OCI-LY7 (cell line): ENCODE data around the gene PCBP3. TPM values are rescaled to one million over a fixed set of nuclear protein-coding genes. Genes with fewer than 3 reads are reported as not detected.

Source experiments
- BruUV-seq: library from RNA; stranded (reverse); fragments of 400-500 nt; replicated peaks from 2 replicates; lab custom pipeline; 2021; lab: Mats Ljungman, UMichigan
- CTCF ChIA-PET: fragments of 300-600 bp; sonication (Branson Sonifier 250); formaldehyde crosslinking; loops from one replicate; lab custom pipeline; 2022; ENCODE audit warnings: antibody characterized with exemption; ENCODE audit not compliant: unreplicated experiment; lab: Charles Lee
- POLR2A ChIA-PET: fragments of 300-600 bp; sonication (Branson Sonifier 250); formaldehyde crosslinking; loops from one replicate; lab custom pipeline; 2022; ENCODE audit warnings: antibody characterized with exemption; lab: Charles Lee
- DNase-seq: peaks from one replicate; pipeline ENCODE4 v3.0.0-alpha.2; 2015; ENCODE audit warnings: low spot score
- H2AFZ ChIP-seq: fragments of 200-600 bp; sonication (generic), shearing (Covaris generic); 2 replicates; pipeline ENCODE4 v1.6.1; 2014; ENCODE audit warnings: mild to moderate bottlenecking, antibody characterized with exemption, low read length, moderate library complexity
- H3K27ac ChIP-seq: fragments of 200-600 bp; sonication (generic); 2 replicates; pipeline ENCODE4 v1.5.1; 2014; ENCODE audit warnings: mixed run types, low read depth, mild to moderate bottlenecking, moderate library complexity, low read length, inconsistent platforms; ENCODE audit not compliant: poor library complexity, severe bottlenecking
- H3K36me3 ChIP-seq: fragments of 200-600 bp; sonication (generic); 2 replicates; pipeline ENCODE4 v1.6.1; 2014; ENCODE audit warnings: mild to moderate bottlenecking, antibody characterized with exemption, low read length, moderate library complexity, mixed read lengths; ENCODE audit not compliant: insufficient read depth
- H3K4me1 ChIP-seq: fragments of 200-600 bp; sonication (generic); 2 replicates; pipeline ENCODE4 v1.5.1; 2014; ENCODE audit warnings: mild to moderate bottlenecking, low read length; ENCODE audit not compliant: insufficient read depth, poor library complexity, severe bottlenecking
- H3K4me2 ChIP-seq: fragments of 200-600 bp; sonication (generic); 2 replicates; pipeline ENCODE4 v1.6.1; 2014; ENCODE audit warnings: mild to moderate bottlenecking, low read length
- H3K4me3 ChIP-seq: fragments of 200-600 bp; sonication (generic); 2 replicates; pipeline ENCODE4 v1.5.1; 2014; ENCODE audit warnings: mild to moderate bottlenecking, low read depth, low read length; ENCODE audit not compliant: poor library complexity, severe bottlenecking
- H3K79me2 ChIP-seq: fragments of 200-600 bp; sonication (generic); 2 replicates; pipeline ENCODE4 v1.6.1; 2016; ENCODE audit warnings: low read depth, mild to moderate bottlenecking, low read length, moderate library complexity, mixed read lengths; ENCODE audit not compliant: insufficient read depth
- H3K9me2 ChIP-seq: fragments of 200-600 bp; sonication (generic); 2 replicates; pipeline ENCODE4 v1.6.1; 2016; ENCODE audit warnings: mild to moderate bottlenecking, low read length, mixed read lengths; ENCODE audit not compliant: insufficient read depth
- H3K9me3 ChIP-seq: fragments of 200-600 bp; sonication (generic); 2 replicates; pipeline ENCODE4 v1.6.1; 2014; ENCODE audit warnings: mild to moderate bottlenecking, mixed run types, low read length, mixed read lengths
- H4K20me1 ChIP-seq: fragments of 200-600 bp; sonication (generic); 2 replicates; pipeline ENCODE4 v1.6.1; 2014; ENCODE audit warnings: mild to moderate bottlenecking, antibody characterized with exemption, low read length, moderate library complexity, mixed read lengths; ENCODE audit not compliant: insufficient read depth
- CTCF ChIP-seq: fragments of 200-600 bp; sonication (generic); conservative IDR thresholded peaks from 2 replicates; pipeline ENCODE4 v1.5.1; 2014; ENCODE audit warnings: mild to moderate bottlenecking, antibody characterized with exemption, low read length, moderate library complexity, mixed read lengths
- EZH2phosphoT487 ChIP-seq: fragments of 200-600 bp; sonication (generic); IDR thresholded peaks from 2 replicates; pipeline ENCODE4 v1.6.1; 2018; ENCODE audit warnings: low read depth, borderline replicate concordance, mild to moderate bottlenecking, mixed run types, antibody characterized with exemption, low read length, moderate library complexity, mixed read lengths
- intact Hi-C: fragments of 100-400 bp; cut with micrococcal nuclease; formaldehyde crosslinking; loops from one replicate; pipeline ENCODE4 v1.10.0; 2022; ENCODE audit not compliant: unreplicated experiment
- total RNA-seq, 2 experiments: library from RNA; depleted of rRNA in 1 of 2; stranded (reverse); fragments of >200 nt in 1 of 2; shearing (Covaris generic) in 1 of 2; gene quantifications; 2 replicates each; pipeline ENCODE4 v1.2.3, GENCODE V29; 2014 to 2022

Gene PCBP3
- total RNA-seq, 2 experiments from 2014 or later: 0.61 TPM; not detected in 1

DNA sequence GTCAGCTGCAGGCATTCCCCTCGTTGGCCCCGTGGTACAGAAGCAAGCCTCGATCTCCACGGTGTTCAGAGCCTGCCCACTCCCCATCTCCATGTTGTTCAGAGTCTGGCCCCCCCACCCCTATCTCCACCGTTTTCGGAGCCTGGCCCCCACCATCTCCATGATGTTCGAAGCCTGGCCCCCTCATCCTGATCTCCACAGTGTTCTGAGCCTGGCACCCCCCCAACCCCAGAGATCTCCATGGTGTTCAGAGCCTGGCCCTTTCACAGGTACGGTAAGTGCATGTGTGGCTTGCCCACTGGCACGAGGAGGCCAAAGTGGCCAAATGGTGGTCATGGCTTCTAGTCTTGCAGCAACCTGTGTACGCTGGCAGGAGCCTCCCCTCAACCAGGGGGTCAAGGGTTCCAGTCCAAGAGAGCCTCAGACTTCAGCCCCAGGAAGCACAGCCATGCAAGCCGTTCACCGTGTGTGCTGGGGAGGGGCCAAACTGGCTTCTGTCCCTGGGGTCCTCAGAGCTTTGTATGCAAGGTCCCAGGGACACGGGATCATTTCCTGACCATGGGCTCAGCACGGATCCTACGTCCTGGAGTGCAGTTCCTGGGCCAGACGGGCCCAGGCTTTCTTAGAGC lies 13.3 kb upstream of the PCBP3 start:
- CTCF ChIA-PET: no interaction called here
- no TSS peak for BruUV-seq
- DNase-seq: no peak

DNA sequence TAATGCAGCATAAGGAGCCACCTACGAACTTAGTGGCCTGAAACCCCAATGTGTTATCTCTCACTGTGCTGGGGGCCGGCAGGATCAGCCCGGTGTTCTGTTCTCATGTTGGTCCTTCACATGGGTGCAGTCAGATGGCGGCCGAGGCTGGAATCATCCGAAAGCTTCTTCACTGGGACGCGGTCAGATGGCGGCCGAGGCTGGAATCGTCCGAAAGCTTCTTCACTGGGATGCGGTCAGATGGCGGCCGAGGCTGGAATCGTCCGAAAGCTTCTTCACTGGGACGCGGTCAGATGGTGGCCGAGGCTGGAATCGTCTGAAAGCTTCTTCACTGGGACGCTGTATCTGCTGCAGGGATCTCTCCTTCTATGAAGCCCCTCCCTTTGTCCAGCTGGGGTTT lies 12.6 kb upstream of the PCBP3 start:
- H2AFZ ChIP-seq: no peak overlapping the region
- H4K20me1 ChIP-seq: no peaks in the 10 kb centered on the region
- H3K9me2 ChIP-seq: no peaks in the 10 kb centered on the region
- no peak for DNase-seq
- H3K4me3 ChIP-seq: no peak overlapping the region
- H3K36me3 ChIP-seq: no peaks in the 10 kb centered on the region
- no TSS peak for BruUV-seq
- TF ChIP-seq CTCF: no peak
- no peak for TF ChIP-seq EZH2phosphoT487
- CTCF ChIA-PET: no interaction called here
- no peak overlapping the region for H3K27ac ChIP-seq
- intact Hi-C loops: no loop called here
- H3K9me3 ChIP-seq: peaks cover 5% of the 10 kb centered on the region; the same call in 1 of the 2 replicates
- no peak overlapping the region for H3K4me2 ChIP-seq
- POLR2A ChIA-PET: no interaction called here
- no peaks in the 10 kb centered on the region for H3K79me2 ChIP-seq
- peaks cover 34% of the 10 kb centered on the region for H3K4me1 ChIP-seq

More for the DNA sequence above, 13.3 kb upstream of the PCBP3 start:
- Histone ChIP-seq H3K4me2 (no peak overlapping the region), H3K9me3 (no peaks in the 10 kb centered on the region; the same call in 1 of the 2 replicates), H3K27ac (no peak overlapping the region), H3K9me2 (no peaks in the 10 kb centered on the region), H2AFZ (no peak overlapping the region), H4K20me1 (no peaks in the 10 kb centered on the region), H3K79me2 (no peaks in the 10 kb centered on the region), H3K36me3 (no peaks in the 10 kb centered on the region), H3K4me1 (peaks cover 31% of the 10 kb centered on the region), H3K4me3 (no peak overlapping the region)
- intact Hi-C loops: no loop called here
- no peak for TF ChIP-seq CTCF
- no peak for TF ChIP-seq EZH2phosphoT487
- POLR2A ChIA-PET: no interaction called here

DNA sequence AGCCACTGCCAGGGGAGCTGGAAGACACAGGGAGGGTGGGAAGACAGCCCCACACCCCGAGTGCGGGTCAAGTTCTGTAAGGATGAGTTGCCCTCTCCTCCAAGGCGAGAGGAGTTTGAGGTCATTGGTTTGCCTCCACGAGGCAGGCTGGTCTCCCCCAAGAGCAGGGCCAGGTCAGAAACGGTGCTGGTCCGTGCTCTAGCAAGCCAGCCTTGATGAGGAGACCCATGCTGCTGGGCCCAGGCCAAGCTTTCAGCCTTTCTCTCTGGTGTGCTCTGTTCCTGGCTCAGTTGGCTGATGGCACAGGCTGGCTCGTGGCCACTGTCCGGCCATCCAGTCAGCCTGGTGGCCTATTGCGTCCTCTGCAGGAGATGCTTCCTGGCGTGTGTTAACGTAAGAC lies 12.0 kb upstream of the PCBP3 start:
- Histone ChIP-seq H3K4me3 (peak overlapping the region; percentile 35), H3K9me3 (peaks cover 5% of the 10 kb centered on the region; the same call in 1 of the 2 replicates), H3K36me3 (no peaks in the 10 kb centered on the region), H3K9me2 (no peaks in the 10 kb centered on the region), H2AFZ (peak overlapping the region; percentile 38; the same call in 1 of the 2 replicates), H4K20me1 (no peaks in the 10 kb centered on the region), H3K4me1 (peaks cover 34% of the 10 kb centered on the region), H3K27ac (peak overlapping the region; percentile 86), H3K79me2 (no peaks in the 10 kb centered on the region), H3K4me2 (peak overlapping the region; percentile 60)
- no peak for DNase-seq
- POLR2A ChIA-PET: no interaction called here
- CTCF ChIA-PET: no interaction called here
- no peak for TF ChIP-seq EZH2phosphoT487
- TF ChIP-seq CTCF: no peak
- intact Hi-C loops: no loop called here
- no TSS peak for BruUV-seq
